ENCODE data around the gene TAOK1. TPM values are rescaled to one million over a fixed set of nuclear protein-coding genes. Genes with fewer than 3 reads are reported as not detected.

The TAOK1 gene
- total RNA-seq, 1 experiment from 2014 or later = 85.5 TPM

- no peaks in the 10 kb centered on the region for H3K9me3 ChIP-seq (ENCODE audit: low read depth, low read length, poor library complexity, severe bottlenecking)
- peak overlapping the region; percentile 88 for H3K27ac ChIP-seq (ENCODE audit: low read depth, low read length, poor library complexity, severe bottlenecking)
- peaks cover 14% of the 10 kb centered on the region for H3K36me3 ChIP-seq (ENCODE audit: insufficient read depth, low read length, poor library complexity, severe bottlenecking)
- CTCF ChIA-PET = no interaction called here
- no peak for TF ChIP-seq CTCF (conservative IDR thresholded peaks at IDR 0.05; ENCODE audit: low read depth, low read length)
- no peak for TF ChIP-seq EZH2 (IDR thresholded peaks at IDR 0.05; ENCODE audit: borderline replicate concordance, low read depth, low read length, poor library complexity, severe bottlenecking)
- peaks cover 19% of the 10 kb centered on the region for H3K4me1 ChIP-seq (ENCODE audit: insufficient read depth, low read length, poor library complexity, severe bottlenecking)
- no peak for DNase-seq (ENCODE audit: low spot score)
- H3K27me3 ChIP-seq (replicated peaks; ENCODE audit: insufficient read depth, low read depth, low read length, poor library complexity) = no peaks in the 10 kb centered on the region
- POLR2A ChIA-PET (ENCODE audit: low non-redundant PET) = interaction anchor here (0.6 kb wide), 1 partner anchor 9 kb away, joined by 3 read pairs; no protein-coding TSS in a partner anchor
- H3K4me3 ChIP-seq (ENCODE audit: low read depth, low read length, poor library complexity, severe bottlenecking) = peak overlapping the region; percentile 83
- intact Hi-C loops (cut with micrococcal nuclease; ENCODE audit: unreplicated experiment) = loop anchor here (2.0 to 10.0 kb wide), 2 partner anchors 55 to 199 kb away; partner anchors contain the start of gene CORO6
- BruUV-seq (replicated peaks) = TSS peak; percentile 46
Observed at GRCh38 chr17:29569245-29569950, 179.2 kb downstream of the TAOK1 start.

- no peaks in the 10 kb centered on the region for H3K27me3 ChIP-seq (replicated peaks; ENCODE audit: insufficient read depth, low read depth, low read length, poor library complexity)
- H3K36me3 ChIP-seq (ENCODE audit: insufficient read depth, low read length, poor library complexity, severe bottlenecking) = peaks cover 26% of the 10 kb centered on the region
- BruUV-seq (replicated peaks) = TSS peak; percentile 50
- TF ChIP-seq CTCF (conservative IDR thresholded peaks at IDR 0.05; ENCODE audit: low read depth, low read length) (no peak), EZH2 (IDR thresholded peaks at IDR 0.05; ENCODE audit: borderline replicate concordance, low read depth, low read length, poor library complexity, severe bottlenecking) (no peak)
- CTCF ChIA-PET = no interaction called here
- POLR2A ChIA-PET (ENCODE audit: low non-redundant PET) = no interaction called here
- peaks cover 19% of the 10 kb centered on the region for H3K4me1 ChIP-seq (ENCODE audit: insufficient read depth, low read length, poor library complexity, severe bottlenecking)
- intact Hi-C loops (cut with micrococcal nuclease; ENCODE audit: unreplicated experiment) = no loop called here
- H3K9me3 ChIP-seq (ENCODE audit: low read depth, low read length, poor library complexity, severe bottlenecking) = no peaks in the 10 kb centered on the region
- DNase-seq (ENCODE audit: low spot score) = no peak
- no peak overlapping the region for H3K4me3 ChIP-seq (ENCODE audit: low read depth, low read length, poor library complexity, severe bottlenecking)
- no peak overlapping the region for H3K27ac ChIP-seq (ENCODE audit: low read depth, low read length, poor library complexity, severe bottlenecking)
Observed at GRCh38 chr17:29570521-29570920, 180.4 kb downstream of the TAOK1 start.

GRCh38 chr17:29571486-29571882, 181.3 kb downstream of the TAOK1 start:
- ChIA-PET POLR2A (ENCODE audit: low non-redundant PET) (no interaction called here), CTCF (no interaction called here)
- Histone ChIP-seq H3K4me3 (ENCODE audit: low read depth, low read length, poor library complexity, severe bottlenecking) (no peak overlapping the region), H3K9me3 (ENCODE audit: low read depth, low read length, poor library complexity, severe bottlenecking) (no peaks in the 10 kb centered on the region), H3K27ac (ENCODE audit: low read depth, low read length, poor library complexity, severe bottlenecking) (no peak overlapping the region), H3K36me3 (ENCODE audit: insufficient read depth, low read length, poor library complexity, severe bottlenecking) (peaks cover 35% of the 10 kb centered on the region), H3K4me1 (ENCODE audit: insufficient read depth, low read length, poor library complexity, severe bottlenecking) (peaks cover 19% of the 10 kb centered on the region), H3K27me3 (replicated peaks; ENCODE audit: insufficient read depth, low read depth, low read length, poor library complexity) (no peaks in the 10 kb centered on the region)
- BruUV-seq (replicated peaks) = no TSS peak
- intact Hi-C loops (cut with micrococcal nuclease; ENCODE audit: unreplicated experiment) = no loop called here
- no peak for TF ChIP-seq EZH2 (IDR thresholded peaks at IDR 0.05; ENCODE audit: borderline replicate concordance, low read depth, low read length, poor library complexity, severe bottlenecking)
- no peak for TF ChIP-seq CTCF (conservative IDR thresholded peaks at IDR 0.05; ENCODE audit: low read depth, low read length)
- no peak for DNase-seq (ENCODE audit: low spot score)
